ENCODE data around the gene INSYN2A.

- TF ChIP-seq, protein P1, sequence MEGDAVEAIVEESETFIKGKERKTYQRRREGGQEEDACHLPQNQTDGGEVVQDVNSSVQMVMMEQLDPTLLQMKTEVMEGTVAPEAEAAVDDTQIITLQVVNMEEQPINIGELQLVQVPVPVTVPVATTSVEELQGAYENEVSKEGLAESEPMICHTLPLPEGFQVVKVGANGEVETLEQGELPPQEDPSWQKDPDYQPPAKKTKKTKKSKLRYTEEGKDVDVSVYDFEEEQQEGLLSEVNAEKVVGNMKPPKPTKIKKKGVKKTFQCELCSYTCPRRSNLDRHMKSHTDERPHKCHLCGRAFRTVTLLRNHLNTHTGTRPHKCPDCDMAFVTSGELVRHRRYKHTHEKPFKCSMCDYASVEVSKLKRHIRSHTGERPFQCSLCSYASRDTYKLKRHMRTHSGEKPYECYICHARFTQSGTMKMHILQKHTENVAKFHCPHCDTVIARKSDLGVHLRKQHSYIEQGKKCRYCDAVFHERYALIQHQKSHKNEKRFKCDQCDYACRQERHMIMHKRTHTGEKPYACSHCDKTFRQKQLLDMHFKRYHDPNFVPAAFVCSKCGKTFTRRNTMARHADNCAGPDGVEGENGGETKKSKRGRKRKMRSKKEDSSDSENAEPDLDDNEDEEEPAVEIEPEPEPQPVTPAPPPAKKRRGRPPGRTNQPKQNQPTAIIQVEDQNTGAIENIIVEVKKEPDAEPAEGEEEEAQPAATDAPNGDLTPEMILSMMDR (IDR thresholded peaks at IDR 0.05) = no peak
- TF ChIP-seq EP300 (IDR thresholded peaks at IDR 0.05; ENCODE audit: low read depth) (no peak), POLR2AphosphoS5 (IDR thresholded peaks at IDR 0.05) (no peak)
Measured at GRCh38 chr10:127157089-127157488, 39.3 kb downstream of the INSYN2A start.
